Measurements from ENCODE around the gene SELPLG. TPM values are rescaled to one million over a fixed set of nuclear protein-coding genes. Genes with fewer than 3 reads are reported as not detected.

SELPLG gene
- total and polyA plus RNA-seq, 2 experiments from 2014 or later = 4.4 to 6.7 TPM

- no peaks in the 10 kb centered on the region for H3K79me2 ChIP-seq (ENCODE audit: insufficient read depth)
- H3K27me3 ChIP-seq (replicated peaks; ENCODE audit: insufficient read depth) = no peaks in the 10 kb centered on the region
- no peaks in the 10 kb centered on the region for H3K9me3 ChIP-seq (ENCODE audit: low read depth)
- H2AFZ ChIP-seq = no peak overlapping the region
- peaks cover 26% of the 10 kb centered on the region for H3F3A ChIP-seq (ENCODE audit: insufficient read depth)
- DNase-seq = no peak
- H3K9me2 ChIP-seq (ENCODE audit: insufficient read depth) = no peaks in the 10 kb centered on the region
- H3K4me3 ChIP-seq = no peak overlapping the region
- no peak overlapping the region for H3K4me2 ChIP-seq (ENCODE audit: unreplicated experiment)
- H3K9ac ChIP-seq = no peak overlapping the region
- TF ChIP-seq EZH2 (IDR thresholded peaks at IDR 0.05; ENCODE audit: insufficient read depth, poor library complexity, severe bottlenecking) = no peak
- TF ChIP-seq EZH2phosphoT487 (IDR thresholded peaks at IDR 0.05; ENCODE audit: insufficient read depth, low read depth) = no peak
- no peaks in the 10 kb centered on the region for H4K20me1 ChIP-seq (ENCODE audit: insufficient read depth)
- WGBS, 2 experiments (ENCODE audit: low coverage in 1 of 2, low lambda C conversion rate in 2 of 2, missing lambda C conversion rate in 2 of 2) = 93 to 96% methylated on average over 9 to 10 of the region's 10 CpGs
- H3K36me3 ChIP-seq (ENCODE audit: low read depth) = no peaks in the 10 kb centered on the region
- no peak overlapping the region for H3K27ac ChIP-seq
- in situ Hi-C loops (cut with MboI) = no loop called here
- H3K4me1 ChIP-seq (ENCODE audit: insufficient read depth) = peaks cover 28% of the 10 kb centered on the region
Measured at GRCh38 chr12:108607981-108608600, 25.6 kb downstream of the SELPLG start.

DNA sequence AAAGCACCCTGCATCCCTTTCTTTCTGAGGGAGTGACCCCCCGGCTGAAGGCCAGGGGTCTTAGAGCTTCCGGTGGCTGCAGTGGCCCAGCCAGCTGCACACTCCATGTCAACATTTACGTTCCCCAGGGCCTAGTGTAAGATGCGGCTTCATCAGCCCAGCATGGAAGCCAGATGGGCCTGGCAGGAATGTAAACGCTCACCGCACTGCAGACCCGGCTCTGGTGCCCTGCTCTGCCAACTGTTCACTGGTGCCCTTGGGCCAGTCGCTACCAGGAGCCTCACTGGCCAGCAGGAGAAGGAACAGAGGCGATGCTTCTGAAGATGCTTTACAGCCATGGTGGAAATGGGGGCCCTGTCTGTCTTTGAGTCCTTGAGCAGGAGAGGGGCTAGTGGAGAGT, 27.2 kb downstream of the SELPLG start:
- TF ChIP-seq EZH2phosphoT487 (IDR thresholded peaks at IDR 0.05; ENCODE audit: insufficient read depth, low read depth) (no peak), EZH2 (IDR thresholded peaks at IDR 0.05; ENCODE audit: insufficient read depth, poor library complexity, severe bottlenecking) (no peak)
- H4K20me1 ChIP-seq (ENCODE audit: insufficient read depth) = no peaks in the 10 kb centered on the region
- no peak overlapping the region for H3K9ac ChIP-seq
- no peak overlapping the region for H3K27ac ChIP-seq
- no peak overlapping the region for H2AFZ ChIP-seq
- no peaks in the 10 kb centered on the region for H3K27me3 ChIP-seq (replicated peaks; ENCODE audit: insufficient read depth)
- H3K9me2 ChIP-seq (ENCODE audit: insufficient read depth) = no peaks in the 10 kb centered on the region
- H3K4me2 ChIP-seq (ENCODE audit: unreplicated experiment) = no peak overlapping the region
- no peaks in the 10 kb centered on the region for H3K9me3 ChIP-seq (ENCODE audit: low read depth)
- WGBS, 2 experiments (ENCODE audit: low coverage in 1 of 2, low lambda C conversion rate in 2 of 2, missing lambda C conversion rate in 2 of 2) = 83% methylated on average over 9 of the region's 9 CpGs
- no peak overlapping the region for H3K4me3 ChIP-seq
- H3K36me3 ChIP-seq (ENCODE audit: low read depth) = no peaks in the 10 kb centered on the region
- in situ Hi-C loops (cut with MboI) = no loop called here
- peaks cover 17% of the 10 kb centered on the region for H3K4me1 ChIP-seq (ENCODE audit: insufficient read depth)
- H3F3A ChIP-seq (ENCODE audit: insufficient read depth) = peaks cover 10% of the 10 kb centered on the region
- DNase-seq = no peak
- H3K79me2 ChIP-seq (ENCODE audit: insufficient read depth) = no peaks in the 10 kb centered on the region

GRCh38 chr12:108605690-108606406, 27.8 kb downstream of the SELPLG start:
- in situ Hi-C loops (cut with MboI) = no loop called here
- Histone ChIP-seq H3K9me3 (ENCODE audit: low read depth) (no peaks in the 10 kb centered on the region), H2AFZ (no peak overlapping the region), H3K27me3 (replicated peaks; ENCODE audit: insufficient read depth) (no peaks in the 10 kb centered on the region), H4K20me1 (ENCODE audit: insufficient read depth) (no peaks in the 10 kb centered on the region), H3K9ac (no peak overlapping the region), H3K4me1 (ENCODE audit: insufficient read depth) (peaks cover 15% of the 10 kb centered on the region), H3F3A (ENCODE audit: insufficient read depth) (peaks cover 4% of the 10 kb centered on the region; the same call in 1 of the 2 replicates), H3K27ac (no peak overlapping the region), H3K9me2 (ENCODE audit: insufficient read depth) (no peaks in the 10 kb centered on the region), H3K4me3 (no peak overlapping the region), H3K79me2 (ENCODE audit: insufficient read depth) (no peaks in the 10 kb centered on the region), H3K4me2 (ENCODE audit: unreplicated experiment) (no peak overlapping the region), H3K36me3 (ENCODE audit: low read depth) (no peaks in the 10 kb centered on the region)
- DNase-seq = no peak
- TF ChIP-seq EZH2phosphoT487 (IDR thresholded peaks at IDR 0.05; ENCODE audit: insufficient read depth, low read depth) (no peak), EZH2 (IDR thresholded peaks at IDR 0.05; ENCODE audit: insufficient read depth, poor library complexity, severe bottlenecking) (no peak)
- 74 to 78% methylated on average over 4 of the region's 4 CpGs for WGBS, 2 experiments (ENCODE audit: low coverage in 1 of 2, low lambda C conversion rate in 2 of 2, missing lambda C conversion rate in 2 of 2)

- Histone ChIP-seq H3K36me3 (ENCODE audit: low read depth) (no peaks in the 10 kb centered on the region), H3K4me3 (no peak overlapping the region), H4K20me1 (ENCODE audit: insufficient read depth) (no peaks in the 10 kb centered on the region), H3F3A (ENCODE audit: insufficient read depth) (no peaks in the 10 kb centered on the region), H3K9me2 (ENCODE audit: insufficient read depth) (no peaks in the 10 kb centered on the region), H3K9me3 (ENCODE audit: low read depth) (no peaks in the 10 kb centered on the region), H2AFZ (no peak overlapping the region), H3K27ac (no peak overlapping the region), H3K9ac (no peak overlapping the region), H3K27me3 (replicated peaks; ENCODE audit: insufficient read depth) (no peaks in the 10 kb centered on the region), H3K79me2 (ENCODE audit: insufficient read depth) (no peaks in the 10 kb centered on the region), H3K4me2 (ENCODE audit: unreplicated experiment) (no peak overlapping the region), H3K4me1 (ENCODE audit: insufficient read depth) (peaks cover 12% of the 10 kb centered on the region)
- no peak for DNase-seq
- 37 to 40% methylated on average over 3 of the region's 3 CpGs for WGBS, 2 experiments (ENCODE audit: low coverage in 1 of 2, low lambda C conversion rate in 2 of 2, missing lambda C conversion rate in 2 of 2)
- in situ Hi-C loops (cut with MboI) = no loop called here
- TF ChIP-seq EZH2phosphoT487 (IDR thresholded peaks at IDR 0.05; ENCODE audit: insufficient read depth, low read depth) (no peak), EZH2 (IDR thresholded peaks at IDR 0.05; ENCODE audit: insufficient read depth, poor library complexity, severe bottlenecking) (no peak)
Measured at GRCh38 chr12:108605000-108605689, 28.5 kb downstream of the SELPLG start.

Data from GM23248 (cell line).